ENCODE data around the gene RPRD1A. TPM values are rescaled to one million over a fixed set of nuclear protein-coding genes. Genes with fewer than 3 reads are reported as not detected.

The RPRD1A gene
- polyA plus RNA-seq, 1 of the 3 experiments (the other 2 are of a cell fraction): 28.9 TPM

- Histone ChIP-seq H3K4me2 (no peak overlapping the region), H3F3A (replicated peaks; ENCODE audit: insufficient read depth) (no peaks in the 10 kb centered on the region), H3K79me2 (ENCODE audit: insufficient read depth) (no peaks in the 10 kb centered on the region), H3K27ac (ENCODE audit: low read depth in 2 of 2, low read length in 1 of 2) (no peak overlapping the region), H3K9me3 (no peaks in the 10 kb centered on the region), H2AFZ (ENCODE audit: low read depth) (no peak overlapping the region), H3K9ac (no peak overlapping the region), H4K20me1 (ENCODE audit: insufficient read depth) (no peaks in the 10 kb centered on the region), H3K4me1 (ENCODE audit: control insufficient read depth in 1 of 2, insufficient read depth in 2 of 2, low read depth in 1 of 2, low read length in 1 of 2) (no peaks in the 10 kb centered on the region; a peak in 1 of 4 replicates), H3K4me3 (ENCODE audit: low read depth in 2 of 2, low read length in 1 of 2) (no peak overlapping the region), H3K36me3 (replicated peaks in 1 of 2; ENCODE audit: control insufficient read depth in 1 of 2, insufficient read depth in 2 of 2, low read length in 1 of 2) (no peaks in the 10 kb centered on the region), H3K9me2 (no peaks in the 10 kb centered on the region), H3K27me3 (ENCODE audit: insufficient read depth) (no peaks in the 10 kb centered on the region)
- ChIA-PET CTCF (interaction anchor here (1.9 to 2.6 kb wide), 2 partner anchors 8 to 186 kb away, joined by 6 to 21 read pairs; no protein-coding TSS in a partner anchor), POLR2A (no interaction called here)
- TF ChIP-seq USF1 (IDR thresholded peaks at IDR 0.05; ENCODE audit: borderline replicate concordance, low read depth): no peak
- no peak for TF ChIP-seq GABPA (IDR thresholded peaks at IDR 0.05; ENCODE audit: low read depth)
- TF ChIP-seq USF2 (IDR thresholded peaks at IDR 0.05; ENCODE audit: borderline replicate concordance, low read depth, low read length): no peak
- no peak for TF ChIP-seq RXRA (IDR thresholded peaks at IDR 0.05; ENCODE audit: borderline replicate concordance, low read depth)
- TF ChIP-seq ZBTB33 (IDR thresholded peaks at IDR 0.05; ENCODE audit: borderline replicate concordance, low read depth): no peak
- DNase-seq: no peak
These were observed 125.2 kb downstream of the RPRD1A start for GRCh38 chr18:35942133-35942532.

GRCh38 chr18:35941299-35941698 is 126.1 kb downstream of the RPRD1A start:
- Histone ChIP-seq H3K9me3 (no peaks in the 10 kb centered on the region), H3K79me2 (ENCODE audit: insufficient read depth) (no peaks in the 10 kb centered on the region), H3K27ac (ENCODE audit: low read depth in 2 of 2, low read length in 1 of 2) (no peak overlapping the region), H3K4me1 (ENCODE audit: control insufficient read depth in 1 of 2, insufficient read depth in 2 of 2, low read depth in 1 of 2, low read length in 1 of 2) (no peaks in the 10 kb centered on the region; a peak in 1 of 4 replicates), H4K20me1 (ENCODE audit: insufficient read depth) (no peaks in the 10 kb centered on the region), H2AFZ (ENCODE audit: low read depth) (no peak overlapping the region), H3K4me3 (ENCODE audit: low read depth in 2 of 2, low read length in 1 of 2) (no peak overlapping the region), H3F3A (replicated peaks; ENCODE audit: insufficient read depth) (no peaks in the 10 kb centered on the region), H3K9ac (no peak overlapping the region), H3K4me2 (no peak overlapping the region), H3K36me3 (replicated peaks in 1 of 2; ENCODE audit: control insufficient read depth in 1 of 2, insufficient read depth in 2 of 2, low read length in 1 of 2) (no peaks in the 10 kb centered on the region), H3K9me2 (no peaks in the 10 kb centered on the region), H3K27me3 (ENCODE audit: insufficient read depth) (no peaks in the 10 kb centered on the region)
- TF ChIP-seq MEF2A (IDR thresholded peaks at IDR 0.05; ENCODE audit: borderline replicate concordance, low read depth): no peak
- TF ChIP-seq EP300 (IDR thresholded peaks at IDR 0.05; ENCODE audit: borderline replicate concordance in 1 of 2, low read depth in 1 of 2, low read length in 1 of 2): no peak
- no peak for TF ChIP-seq GATA2 (CRISPR knock-in tag; IDR thresholded peaks at IDR 0.05)
- TF ChIP-seq FOSL2 (IDR thresholded peaks at IDR 0.05; ENCODE audit: borderline replicate concordance, low read depth): no peak
- no peak for TF ChIP-seq RAD21 (IDR thresholded peaks at IDR 0.05; ENCODE audit: low read length)
- ChIA-PET POLR2A (no interaction called here), CTCF (interaction anchor here (1.1 to 2.6 kb wide), 3 partner anchors 9 to 185 kb away, joined by 3 to 21 read pairs (median 6); no protein-coding TSS in a partner anchor)
- no peak for DNase-seq
- WGBS (ENCODE audit: low lambda C conversion rate): 54% methylated on average over 6 of the region's 6 CpGs

Other genes starting within 250 kb of the RPRD1A start
- gene SLC39A6, start 61.8 kb upstream of the RPRD1A start, polyA plus RNA-seq (2012; rRNA removed): 67.4 and 112 TPM in 2 replicates
- gene ELP2, start 62.3 kb upstream of the RPRD1A start, polyA plus RNA-seq (2012; rRNA removed): 38.3 and 48.5 TPM in 2 replicates
- 1.2 TPM in 2 replicates for gene MOCOS, start 119.9 kb upstream of the RPRD1A start, polyA plus RNA-seq (2012; rRNA removed)
- 10.9 and 11.6 TPM in 2 replicates for gene FHOD3, start 230.2 kb upstream of the RPRD1A start, polyA plus RNA-seq (2012; rRNA removed)

Data from SK-N-SH (cell line).